ENCODE data around the gene FNBP1.

The FNBP1 gene

DNA sequence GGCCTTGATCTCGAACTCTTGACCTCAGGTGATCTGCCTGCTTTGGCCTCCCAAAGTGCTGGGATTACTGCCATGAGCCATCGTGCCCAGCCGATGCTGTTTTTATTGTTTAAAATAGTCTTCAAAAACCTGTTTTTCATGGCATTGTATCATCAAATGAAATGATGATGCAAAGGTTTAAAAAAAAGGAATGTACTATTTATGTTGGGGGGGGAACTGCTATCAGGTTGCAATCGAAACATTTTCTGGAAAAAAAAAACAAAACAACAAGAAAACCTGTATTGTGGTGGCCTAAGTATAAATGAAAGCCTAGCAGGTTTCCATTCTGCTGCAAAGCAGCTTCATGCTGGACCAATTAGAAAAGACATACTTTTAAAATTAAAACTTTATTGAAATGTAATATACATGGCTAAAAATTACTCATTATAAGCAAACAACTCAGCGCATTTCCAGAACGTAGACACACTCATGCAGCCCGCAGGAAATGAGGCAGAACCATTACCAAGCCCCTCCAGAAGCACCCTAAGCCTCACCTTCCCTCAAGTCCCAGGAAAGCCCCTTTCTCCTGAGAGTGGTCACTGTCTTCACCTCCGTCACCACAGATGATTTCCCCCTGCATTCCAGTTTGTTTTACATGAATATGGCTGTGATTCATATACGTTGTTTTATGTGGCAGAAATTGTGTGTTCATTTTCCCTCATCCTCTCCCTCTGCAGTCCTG lies 29.7 kb upstream of the FNBP1 start:
- Histone ChIP-seq H3K4me3 (replicated peaks; ENCODE audit: insufficient read depth, low read length) (no peak overlapping the region), H3K27ac (replicated peaks) (no peak overlapping the region)
- DNase-seq (ENCODE audit: low read depth in 1 of 2, low spot score in 1 of 2): no peak

DNA sequence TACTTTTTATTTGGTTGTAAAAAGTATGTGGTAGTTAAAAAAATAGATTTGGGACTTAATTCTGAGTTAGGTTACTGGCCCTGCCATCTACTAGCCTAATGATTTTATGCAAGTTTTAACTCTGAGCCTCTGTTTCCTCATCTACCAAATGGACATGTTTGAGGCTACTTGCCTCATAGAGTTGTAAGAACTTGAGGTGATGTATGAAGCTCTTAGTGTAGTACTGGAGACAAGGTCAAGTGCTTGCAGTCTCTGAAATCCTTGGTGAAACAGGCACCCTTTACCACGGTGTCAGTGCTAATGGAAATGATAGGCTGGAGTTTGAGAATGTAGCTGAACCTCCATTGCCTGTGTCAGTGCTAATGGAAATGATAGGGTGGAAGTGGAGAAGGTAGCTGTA lies 26.1 kb upstream of the FNBP1 start:
- H3K27ac ChIP-seq (replicated peaks): no peak overlapping the region; the same call in none of the 2 replicates

More for the DNA sequence above, 29.7 kb upstream of the FNBP1 start:
- no peak for TF ChIP-seq POLR2AphosphoS5 (IDR thresholded peaks at IDR 0.05; ENCODE audit: low read depth)
- TF ChIP-seq GABPA (IDR thresholded peaks at IDR 0.05; ENCODE audit: low read depth): no peak
- TF ChIP-seq SPI1 (IDR thresholded peaks at IDR 0.05; ENCODE audit: borderline replicate concordance, low read depth): no peak
- TF ChIP-seq, protein P1, sequence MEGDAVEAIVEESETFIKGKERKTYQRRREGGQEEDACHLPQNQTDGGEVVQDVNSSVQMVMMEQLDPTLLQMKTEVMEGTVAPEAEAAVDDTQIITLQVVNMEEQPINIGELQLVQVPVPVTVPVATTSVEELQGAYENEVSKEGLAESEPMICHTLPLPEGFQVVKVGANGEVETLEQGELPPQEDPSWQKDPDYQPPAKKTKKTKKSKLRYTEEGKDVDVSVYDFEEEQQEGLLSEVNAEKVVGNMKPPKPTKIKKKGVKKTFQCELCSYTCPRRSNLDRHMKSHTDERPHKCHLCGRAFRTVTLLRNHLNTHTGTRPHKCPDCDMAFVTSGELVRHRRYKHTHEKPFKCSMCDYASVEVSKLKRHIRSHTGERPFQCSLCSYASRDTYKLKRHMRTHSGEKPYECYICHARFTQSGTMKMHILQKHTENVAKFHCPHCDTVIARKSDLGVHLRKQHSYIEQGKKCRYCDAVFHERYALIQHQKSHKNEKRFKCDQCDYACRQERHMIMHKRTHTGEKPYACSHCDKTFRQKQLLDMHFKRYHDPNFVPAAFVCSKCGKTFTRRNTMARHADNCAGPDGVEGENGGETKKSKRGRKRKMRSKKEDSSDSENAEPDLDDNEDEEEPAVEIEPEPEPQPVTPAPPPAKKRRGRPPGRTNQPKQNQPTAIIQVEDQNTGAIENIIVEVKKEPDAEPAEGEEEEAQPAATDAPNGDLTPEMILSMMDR (IDR thresholded peaks at IDR 0.05; ENCODE audit: insufficient read depth, low read length): no peak
- TF ChIP-seq, protein P2, sequence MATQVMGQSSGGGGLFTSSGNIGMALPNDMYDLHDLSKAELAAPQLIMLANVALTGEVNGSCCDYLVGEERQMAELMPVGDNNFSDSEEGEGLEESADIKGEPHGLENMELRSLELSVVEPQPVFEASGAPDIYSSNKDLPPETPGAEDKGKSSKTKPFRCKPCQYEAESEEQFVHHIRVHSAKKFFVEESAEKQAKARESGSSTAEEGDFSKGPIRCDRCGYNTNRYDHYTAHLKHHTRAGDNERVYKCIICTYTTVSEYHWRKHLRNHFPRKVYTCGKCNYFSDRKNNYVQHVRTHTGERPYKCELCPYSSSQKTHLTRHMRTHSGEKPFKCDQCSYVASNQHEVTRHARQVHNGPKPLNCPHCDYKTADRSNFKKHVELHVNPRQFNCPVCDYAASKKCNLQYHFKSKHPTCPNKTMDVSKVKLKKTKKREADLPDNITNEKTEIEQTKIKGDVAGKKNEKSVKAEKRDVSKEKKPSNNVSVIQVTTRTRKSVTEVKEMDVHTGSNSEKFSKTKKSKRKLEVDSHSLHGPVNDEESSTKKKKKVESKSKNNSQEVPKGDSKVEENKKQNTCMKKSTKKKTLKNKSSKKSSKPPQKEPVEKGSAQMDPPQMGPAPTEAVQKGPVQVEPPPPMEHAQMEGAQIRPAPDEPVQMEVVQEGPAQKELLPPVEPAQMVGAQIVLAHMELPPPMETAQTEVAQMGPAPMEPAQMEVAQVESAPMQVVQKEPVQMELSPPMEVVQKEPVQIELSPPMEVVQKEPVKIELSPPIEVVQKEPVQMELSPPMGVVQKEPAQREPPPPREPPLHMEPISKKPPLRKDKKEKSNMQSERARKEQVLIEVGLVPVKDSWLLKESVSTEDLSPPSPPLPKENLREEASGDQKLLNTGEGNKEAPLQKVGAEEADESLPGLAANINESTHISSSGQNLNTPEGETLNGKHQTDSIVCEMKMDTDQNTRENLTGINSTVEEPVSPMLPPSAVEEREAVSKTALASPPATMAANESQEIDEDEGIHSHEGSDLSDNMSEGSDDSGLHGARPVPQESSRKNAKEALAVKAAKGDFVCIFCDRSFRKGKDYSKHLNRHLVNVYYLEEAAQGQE (IDR thresholded peaks at IDR 0.05; ENCODE audit: insufficient replicate concordance, low read depth): no peak
- H3K27me3 ChIP-seq (ENCODE audit: insufficient read depth, poor library complexity, severe bottlenecking): no peaks in the 10 kb centered on the region

DNA sequence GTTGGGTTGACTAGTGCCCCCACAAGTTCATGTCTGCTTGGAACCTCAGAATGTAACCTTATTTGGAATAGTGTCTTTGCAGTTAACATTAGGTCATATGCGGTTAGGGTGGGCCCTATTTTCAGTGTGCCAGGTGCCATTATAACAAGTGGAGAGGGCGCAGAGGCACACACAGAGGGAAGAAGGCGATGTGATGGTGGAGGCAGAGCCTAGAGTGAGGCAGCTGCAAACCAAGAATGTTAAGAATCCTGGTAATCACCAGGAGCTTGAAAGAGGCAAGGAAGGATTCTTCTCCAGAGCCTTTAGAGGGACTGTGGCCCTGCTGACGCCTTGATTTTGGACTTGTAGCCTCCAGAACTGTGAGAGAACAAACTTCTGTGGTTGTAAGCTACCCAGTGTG lies 21.6 kb upstream of the FNBP1 start:
- TF ChIP-seq GABPA (IDR thresholded peaks at IDR 0.05; ENCODE audit: low read depth) (no peak), POLR2AphosphoS5 (IDR thresholded peaks at IDR 0.05; ENCODE audit: low read depth) (no peak), SPI1 (IDR thresholded peaks at IDR 0.05; ENCODE audit: borderline replicate concordance, low read depth) (no peak)
- TF ChIP-seq, protein P2 (IDR thresholded peaks at IDR 0.05; ENCODE audit: insufficient replicate concordance, low read depth): no peak
- TF ChIP-seq, protein P1 (IDR thresholded peaks at IDR 0.05; ENCODE audit: insufficient read depth, low read length): no peak
- no peaks in the 10 kb centered on the region for H3K27me3 ChIP-seq (ENCODE audit: insufficient read depth, poor library complexity, severe bottlenecking)
- H3K4me3 ChIP-seq (replicated peaks; ENCODE audit: insufficient read depth, low read length): no peak overlapping the region
- H3K27ac ChIP-seq (replicated peaks): no peak overlapping the region
- no peak for DNase-seq (ENCODE audit: low read depth in 1 of 2, low spot score in 1 of 2)

More for the DNA sequence above, 26.1 kb upstream of the FNBP1 start:
- no peak overlapping the region for H3K4me3 ChIP-seq (replicated peaks; ENCODE audit: insufficient read depth, low read length)
- DNase-seq (ENCODE audit: low read depth in 1 of 2, low spot score in 1 of 2): no peak
- no peaks in the 10 kb centered on the region for H3K27me3 ChIP-seq (ENCODE audit: insufficient read depth, poor library complexity, severe bottlenecking)
- TF ChIP-seq SPI1 (IDR thresholded peaks at IDR 0.05; ENCODE audit: borderline replicate concordance, low read depth) (no peak), POLR2AphosphoS5 (IDR thresholded peaks at IDR 0.05; ENCODE audit: low read depth) (no peak), GABPA (IDR thresholded peaks at IDR 0.05; ENCODE audit: low read depth) (no peak)
- TF ChIP-seq, protein P2 (IDR thresholded peaks at IDR 0.05; ENCODE audit: insufficient replicate concordance, low read depth): no peak
- TF ChIP-seq, protein P1 (IDR thresholded peaks at IDR 0.05; ENCODE audit: insufficient read depth, low read length): no peak
